GM13977 (cell line): ENCODE data around the gene SLC6A6.

Experiments used
- DNase-seq: peaks from one replicate; pipeline ENCODE4 v3.0.0; 2012; ENCODE audit warnings: low spot score
- CTCF ChIP-seq: IDR thresholded peaks from 2 replicates; pipeline ENCODE4 v1.5.1; 2012; ENCODE audit warnings: mild to moderate bottlenecking, control low read depth; ENCODE audit not compliant: insufficient read depth; ENCODE audit errors: extremely low read depth, missing control alignments
- in situ Hi-C: fragments of 300-500 bp; cut with MboI; formaldehyde crosslinking; loops from one replicate; pipeline ENCODE4 v1.12.0; 2022; ENCODE audit warnings: low sequenced_read_pairs, low pct_unique_long_range_greater_than_20kb, mixed read lengths, inconsistent platforms; ENCODE audit not compliant: unreplicated experiment

SLC6A6 gene

GRCh38 chr3:14474363-14475081 is 72.1 kb downstream of the SLC6A6 start:
- in situ Hi-C loops: no loop called here
- no peak for DNase-seq
- no peak for TF ChIP-seq CTCF

GRCh38 chr3:14475621-14476020 is 73.2 kb downstream of the SLC6A6 start:
- TF ChIP-seq CTCF: no peak
- in situ Hi-C loops: no loop called here
- DNase-seq: no peak

- DNase-seq: no peak
- no peak for TF ChIP-seq CTCF
- in situ Hi-C loops: no loop called here
Observed at GRCh38 chr3:14476583-14477265, 74.3 kb downstream of the SLC6A6 start.

DNA sequence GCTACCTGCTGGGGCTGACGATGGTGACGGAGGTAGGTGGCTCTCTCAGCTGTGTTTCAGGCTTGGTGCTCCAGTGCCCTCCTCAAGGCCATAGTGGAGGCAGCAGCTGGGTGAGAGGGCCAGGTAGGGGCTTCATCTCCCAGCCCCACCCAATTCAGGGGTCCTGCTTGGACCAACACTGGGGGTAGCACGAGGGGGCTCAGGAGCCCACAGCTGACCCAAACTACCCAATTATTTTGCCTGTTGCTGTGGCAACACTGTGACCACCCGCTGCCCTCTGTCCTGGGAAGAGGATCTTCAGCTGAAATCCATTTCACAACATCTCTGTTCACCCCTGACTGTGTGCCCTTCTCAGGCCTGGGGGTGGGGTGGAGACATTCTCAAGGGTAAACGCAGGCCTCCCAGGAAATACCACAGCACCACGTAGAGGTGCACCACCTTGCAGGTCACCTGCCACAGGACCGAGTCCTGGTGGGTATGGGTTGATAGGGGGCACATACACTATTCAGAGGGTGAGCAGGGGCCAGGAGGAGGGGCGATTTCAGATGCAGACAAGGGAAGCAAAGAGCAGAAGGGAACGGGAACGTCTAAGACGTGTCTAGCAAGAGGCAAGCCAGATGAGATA is 75.0 kb downstream of the SLC6A6 start:
- TF ChIP-seq CTCF: no peak
- DNase-seq: no peak
- in situ Hi-C loops: no loop called here

GRCh38 chr3:14478956-14479550 is 76.6 kb downstream of the SLC6A6 start:
- in situ Hi-C loops: no loop called here
- no peak for TF ChIP-seq CTCF
- no peak for DNase-seq

DNA sequence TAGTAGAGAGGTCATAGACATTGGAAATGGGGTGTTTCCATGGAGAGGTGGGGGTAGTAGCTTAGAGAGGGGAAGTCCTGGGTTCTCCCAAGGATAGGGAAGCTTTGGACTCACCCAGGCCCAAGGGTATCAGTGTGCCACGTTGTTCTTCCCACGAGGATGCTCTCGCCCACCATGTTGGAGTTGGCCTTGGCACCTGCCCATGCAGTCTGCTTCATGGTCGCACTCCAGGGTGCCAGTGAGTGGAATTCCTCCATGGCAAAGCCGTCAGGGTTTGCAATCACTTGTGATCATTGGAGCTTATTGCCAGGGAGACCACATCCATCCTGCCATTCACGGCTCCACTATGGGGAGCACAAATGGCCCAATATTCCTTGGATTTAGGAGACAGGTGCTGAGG is 77.2 kb downstream of the SLC6A6 start:
- no peak for DNase-seq
- in situ Hi-C loops: no loop called here
- no peak for TF ChIP-seq CTCF
